IPS-NIHi7 (cell line): ENCODE results near the gene PCDH1.

Experiments
- DNase-seq: peaks from one replicate; pipeline ENCODE4 v3.0.0; 2012; ENCODE audit warnings: mixed read lengths; ENCODE audit errors: extremely low spot score

The PCDH1 gene

GRCh38 chr5:141809380-141810096 is 68.7 kb downstream of the PCDH1 start:
- DNase-seq: no peak

GRCh38 chr5:141808857-141809256 is 69.4 kb downstream of the PCDH1 start:
- DNase-seq: no peak

DNA sequence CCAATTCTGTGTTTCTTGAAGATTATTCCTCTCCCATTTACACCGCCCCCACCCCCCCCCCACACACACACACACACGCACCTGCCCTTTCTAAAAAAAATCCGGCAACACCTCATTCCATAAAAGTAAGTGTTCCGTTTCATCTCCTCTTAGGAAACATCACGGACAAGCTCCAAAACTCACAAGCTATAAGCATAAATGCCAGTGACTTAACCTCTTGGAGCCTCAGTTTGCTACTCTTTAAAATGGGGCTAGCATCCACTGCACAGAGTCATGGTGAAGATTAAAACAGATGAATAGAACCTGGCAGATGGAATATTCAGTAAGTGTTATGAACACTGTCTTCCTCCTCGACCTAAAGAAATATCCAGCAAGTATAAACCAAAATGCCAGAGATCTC is 70.5 kb downstream of the PCDH1 start:
- no peak for DNase-seq

DNA sequence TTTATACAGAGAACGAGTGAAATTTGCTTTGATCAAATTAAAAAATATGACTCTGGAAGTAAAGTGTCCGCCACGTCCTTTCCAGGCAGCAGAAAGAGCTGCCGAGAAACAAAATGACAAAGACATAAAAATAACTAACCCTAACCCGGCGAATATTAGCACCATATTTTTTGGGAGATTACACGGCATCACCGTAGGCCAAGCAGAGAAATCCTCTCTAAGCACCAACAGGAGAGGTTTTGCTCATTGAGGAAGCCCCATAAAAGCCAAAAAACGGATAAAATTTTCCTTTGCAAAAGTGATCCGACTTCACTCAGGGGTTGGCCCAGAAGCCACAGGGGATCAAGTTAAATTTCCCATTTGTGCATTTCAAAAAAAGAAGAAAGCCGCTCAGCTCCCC is 70.9 kb downstream of the PCDH1 start:
- no peak for DNase-seq

DNA sequence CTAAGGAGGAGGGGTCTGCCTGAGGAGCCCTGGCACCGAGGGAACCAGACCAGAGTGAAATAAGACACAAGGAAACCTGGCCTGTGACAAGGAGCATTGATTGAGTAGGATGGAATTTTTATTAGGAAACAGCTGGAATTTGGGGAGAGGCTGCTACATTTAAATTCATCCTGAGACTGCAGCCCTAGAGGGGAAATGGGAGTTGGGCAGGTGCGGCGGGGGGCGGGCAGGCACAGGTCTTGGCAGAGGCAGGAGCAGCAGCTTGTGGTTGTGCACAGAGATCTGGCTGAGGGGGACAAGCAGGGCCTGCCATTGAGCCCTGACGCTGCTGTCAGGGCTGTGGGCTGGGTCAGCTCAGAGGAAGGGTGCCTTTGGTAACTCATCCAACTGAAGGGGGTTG is 71.6 kb downstream of the PCDH1 start:
- no peak for DNase-seq

DNA sequence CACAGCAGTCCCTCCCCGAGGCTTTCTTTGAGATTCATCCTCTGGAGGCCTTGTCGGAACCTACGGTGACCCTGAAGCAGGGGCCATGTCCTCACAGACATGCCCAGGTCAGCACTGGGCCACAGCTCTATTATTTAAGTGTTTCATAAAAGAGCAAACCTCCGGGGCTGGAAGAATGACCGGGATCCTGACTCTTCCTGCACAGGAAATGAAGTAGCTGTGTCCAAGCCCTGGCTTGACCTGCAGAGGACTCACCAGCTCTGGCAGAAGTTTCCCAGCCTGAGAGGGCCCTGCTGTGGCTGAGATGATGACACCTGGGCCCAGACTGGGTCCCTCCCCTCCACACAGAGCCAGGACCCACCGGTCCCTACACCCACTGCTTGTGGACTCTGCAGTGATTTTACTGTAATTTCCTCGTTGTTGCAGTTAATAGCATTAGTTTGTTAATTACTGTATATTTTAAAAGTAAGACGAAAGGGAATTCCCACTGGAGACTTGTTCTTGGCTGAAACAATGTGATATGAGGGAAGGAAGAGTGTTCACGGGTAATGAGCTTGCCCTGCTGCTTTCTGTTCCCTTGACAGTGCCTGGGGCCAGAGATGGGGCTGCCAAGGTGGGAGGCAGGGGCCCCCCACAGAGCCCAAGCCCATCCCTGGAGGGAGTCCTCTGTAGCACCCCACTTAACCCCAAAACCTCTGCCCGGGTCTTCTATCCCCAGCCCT is 72.2 kb downstream of the PCDH1 start:
- no peak for DNase-seq

GRCh38 chr5:141804475-141804874 is 73.7 kb downstream of the PCDH1 start:
- DNase-seq: no peak
